H9 (cell line): ENCODE data around the gene RBM38. TPM values are rescaled to one million over a fixed set of nuclear protein-coding genes. Genes with fewer than 3 reads are reported as not detected.

Experiments
- DNase-seq: peaks from one replicate; pipeline ENCODE4 v3.0.0-alpha.2; 2017
- H2AFZ ChIP-seq: one replicate; pipeline ENCODE4 v1.6.1; 2013; ENCODE audit warnings: mild to moderate bottlenecking, low read length, control low read depth, moderate library complexity
- H2AK5ac ChIP-seq: 2 replicates; pipeline ENCODE4 v1.6.1; 2013; ENCODE audit warnings: low read length, control low read depth, mixed read lengths; ENCODE audit not compliant: insufficient read length
- H2BK120ac ChIP-seq: one replicate; pipeline ENCODE4 v1.6.1; 2013; ENCODE audit warnings: low read depth, mild to moderate bottlenecking, low read length, control low read depth, inconsistent platforms; ENCODE audit not compliant: poor library complexity, severe bottlenecking
- H2BK12ac ChIP-seq: 2 replicates; pipeline ENCODE4 v1.6.1; 2013; ENCODE audit warnings: low read length, control low read depth, mixed read lengths, low read depth; ENCODE audit not compliant: insufficient read length
- H2BK15ac ChIP-seq: 2 replicates; pipeline ENCODE4 v1.6.1; 2013; ENCODE audit warnings: low read depth, low read length, control low read depth
- H2BK20ac ChIP-seq: one replicate; pipeline ENCODE4 v1.6.1; 2013; ENCODE audit warnings: low read depth, mild to moderate bottlenecking, low read length, control low read depth, inconsistent platforms; ENCODE audit not compliant: poor library complexity, severe bottlenecking
- H2BK5ac ChIP-seq: 2 replicates; pipeline ENCODE4 v1.6.1; 2013; ENCODE audit warnings: low read length, control low read depth, mixed read lengths; ENCODE audit not compliant: insufficient read length
- H3K14ac ChIP-seq: 2 replicates; pipeline ENCODE4 v1.6.1; 2013; ENCODE audit warnings: low read length, control low read depth; ENCODE audit not compliant: insufficient read depth
- H3K18ac ChIP-seq: 2 replicates; pipeline ENCODE4 v1.6.1; 2013; ENCODE audit warnings: low read depth, mild to moderate bottlenecking, mixed read lengths, low read length, control low read depth; ENCODE audit not compliant: insufficient read length
- H3K23ac ChIP-seq: 2 replicates; pipeline ENCODE4 v1.6.1; 2013; ENCODE audit warnings: low read length, control low read depth, mixed read lengths, low read depth; ENCODE audit not compliant: insufficient read length
- H3K23me2 ChIP-seq: 2 replicates; pipeline ENCODE4 v1.6.1; 2013; ENCODE audit warnings: low read depth, mild to moderate bottlenecking, mixed read lengths, low read length, control low read depth; ENCODE audit not compliant: insufficient read length, poor library complexity, severe bottlenecking
- H3K27ac ChIP-seq: 2 replicates; pipeline ENCODE4 v1.5.1; 2013; ENCODE audit warnings: low read length, control low read depth, mixed read lengths, low read depth; ENCODE audit not compliant: insufficient read length
- H3K27me3 ChIP-seq: 2 replicates; pipeline ENCODE4 v1.6.1; 2013; ENCODE audit warnings: low read length, control low read depth, inconsistent platforms; ENCODE audit not compliant: insufficient read depth
- H3K4ac ChIP-seq: 2 replicates; pipeline ENCODE4 v1.6.1; 2013; ENCODE audit warnings: low read depth, mild to moderate bottlenecking, control low read depth, inconsistent platforms, low read length, moderate library complexity
- H3K4me1 ChIP-seq: 2 replicates; pipeline ENCODE4 v1.6.1; 2013; ENCODE audit warnings: low read length, control low read depth, inconsistent platforms; ENCODE audit not compliant: insufficient read depth
- H3K4me2 ChIP-seq: 2 replicates; pipeline ENCODE4 v1.6.1; 2013; ENCODE audit warnings: low read length, control low read depth, mixed read lengths; ENCODE audit not compliant: insufficient read length, insufficient read depth
- H3K56ac ChIP-seq: 2 replicates; pipeline ENCODE4 v1.6.1; 2013; ENCODE audit warnings: low read depth, mild to moderate bottlenecking, mixed read lengths, low read length, control low read depth; ENCODE audit not compliant: insufficient read length
- H3K79me1 ChIP-seq: 2 replicates; pipeline ENCODE4 v1.6.1; 2013; ENCODE audit warnings: low read depth, mild to moderate bottlenecking, moderate library complexity, low read length, control low read depth, inconsistent platforms; ENCODE audit not compliant: insufficient read depth, poor library complexity, severe bottlenecking
- H3K79me2 ChIP-seq: 2 replicates; pipeline ENCODE4 v1.6.1; 2013; ENCODE audit warnings: low read length, control low read depth, inconsistent platforms; ENCODE audit not compliant: insufficient read depth
- H3K9ac ChIP-seq: 2 replicates; pipeline ENCODE4 v1.6.1; 2013; ENCODE audit warnings: low read length, control low read depth, mixed read lengths; ENCODE audit not compliant: insufficient read length; ENCODE audit errors: extremely low read depth
- H3K9me3 ChIP-seq: one replicate; pipeline ENCODE4 v1.6.1; 2013; ENCODE audit warnings: low read depth, low read length, inconsistent platforms; ENCODE audit not compliant: control insufficient read depth
- H3T11ph ChIP-seq: one replicate; pipeline ENCODE4 v1.6.1; 2013; ENCODE audit warnings: mild to moderate bottlenecking, low read length, control low read depth, inconsistent platforms
- H4K20me1 ChIP-seq: one replicate; pipeline ENCODE4 v1.6.1; 2013; ENCODE audit not compliant: control insufficient read depth, insufficient read length, insufficient read depth
- H4K5ac ChIP-seq: 2 replicates; pipeline ENCODE4 v1.6.1; 2013; ENCODE audit warnings: low read depth, mild to moderate bottlenecking, mixed read lengths, low read length, control low read depth; ENCODE audit not compliant: insufficient read length
- H4K8ac ChIP-seq: replicated peaks from 2 replicates; pipeline ENCODE4 v1.6.1; 2013; ENCODE audit warnings: low read length, control low read depth, mixed read lengths, low read depth; ENCODE audit not compliant: insufficient read length
- H4K91ac ChIP-seq: 2 replicates; pipeline ENCODE4 v1.6.1; 2013; ENCODE audit warnings: low read depth, mild to moderate bottlenecking, moderate library complexity, mixed read lengths, low read length, control low read depth; ENCODE audit not compliant: insufficient read length
- H3K27ac Mint-ChIP-seq, 3 experiments: 2 replicates in 2 of 3; 3 replicates in 1 of 3; pipeline ENCODE4 v1.8.0; 2020 to 2021; ENCODE audit warnings: mixed read lengths in 3 of 3, mild to moderate bottlenecking in 1 of 3, moderate library complexity in 1 of 3
- H3K27me3 Mint-ChIP-seq: 2 replicates; pipeline ENCODE4 v1.8.0; 2021; ENCODE audit warnings: low read depth, mild to moderate bottlenecking, moderate library complexity, mixed read lengths
- H3K36me3 Mint-ChIP-seq, 3 experiments: 2 replicates in 2 of 3; 3 replicates in 1 of 3; pipeline ENCODE4 v1.8.0; 2020 to 2021; ENCODE audit warnings: low read depth in 3 of 3, mixed read lengths in 3 of 3; ENCODE audit not compliant: insufficient read depth in 1 of 3
- H3K4me1 Mint-ChIP-seq, 2 experiments: 2 replicates each; pipeline ENCODE4 v1.8.0; 2020; ENCODE audit warnings: mixed read lengths in 2 of 2
- H3K4me3 Mint-ChIP-seq, 2 experiments: 2 replicates in 1 of 2; 3 replicates in 1 of 2; pipeline ENCODE4 v1.8.0; 2020 to 2021; ENCODE audit warnings: mild to moderate bottlenecking in 2 of 2, mixed read lengths in 2 of 2, moderate library complexity in 1 of 2
- H3K9me3 Mint-ChIP-seq, 2 experiments: 2 replicates in 1 of 2; 3 replicates in 1 of 2; pipeline ENCODE4 v1.8.0; 2020; ENCODE audit warnings: mild to moderate bottlenecking in 2 of 2, mixed read lengths in 2 of 2, moderate library complexity in 1 of 2
- WGBS: extraction: QIAGEN DNeasy Blood & Tissue Kit; methylation state at CpG from one replicate; pipeline ENCODE4 v1.1.7; 2013; ENCODE audit warnings: missing lambda C conversion rate, low lambda C conversion rate, mixed read lengths; ENCODE audit not compliant: insufficient read length; ENCODE audit errors: extremely low coverage; 5-methylcytosine and 5-hydroxymethylcytosine counted together
- total RNA-seq: library from RNA; stranded (reverse); gene quantifications from 2 replicates; pipeline ENCODE4 v1.2.1, GENCODE V29; 2021
- TF ChIP-seq, protein P1 (sequence below): fragments of 200-600 bp; sonication (generic); conservative IDR thresholded peaks from 3 replicates; pipeline ENCODE4 v1.8.0; 2021; ENCODE audit warnings: antibody characterized with exemption, mild to moderate bottlenecking

The RBM38 gene
- total RNA-seq, 1 experiment from 2014 or later, result 66.8 TPM

DNA sequence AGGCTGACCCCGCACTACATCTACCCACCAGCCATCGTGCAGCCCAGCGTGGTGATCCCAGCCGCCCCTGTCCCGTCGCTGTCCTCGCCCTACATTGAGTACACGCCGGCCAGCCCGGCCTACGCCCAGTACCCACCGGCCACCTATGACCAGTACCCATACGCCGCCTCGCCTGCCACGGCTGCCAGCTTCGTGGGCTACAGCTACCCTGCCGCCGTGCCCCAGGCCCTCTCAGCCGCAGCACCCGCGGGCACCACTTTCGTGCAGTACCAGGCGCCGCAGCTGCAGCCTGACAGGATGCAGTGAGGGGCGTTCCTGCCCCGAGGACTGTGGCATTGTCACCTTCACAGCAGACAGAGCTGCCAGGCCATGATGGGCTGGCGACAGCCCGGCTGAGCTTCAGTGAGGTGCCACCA, 16.4 kb downstream of the RBM38 start:
- H3K79me1 ChIP-seq, result no peaks in the 10 kb centered on the region
- TF ChIP-seq, protein P1, sequence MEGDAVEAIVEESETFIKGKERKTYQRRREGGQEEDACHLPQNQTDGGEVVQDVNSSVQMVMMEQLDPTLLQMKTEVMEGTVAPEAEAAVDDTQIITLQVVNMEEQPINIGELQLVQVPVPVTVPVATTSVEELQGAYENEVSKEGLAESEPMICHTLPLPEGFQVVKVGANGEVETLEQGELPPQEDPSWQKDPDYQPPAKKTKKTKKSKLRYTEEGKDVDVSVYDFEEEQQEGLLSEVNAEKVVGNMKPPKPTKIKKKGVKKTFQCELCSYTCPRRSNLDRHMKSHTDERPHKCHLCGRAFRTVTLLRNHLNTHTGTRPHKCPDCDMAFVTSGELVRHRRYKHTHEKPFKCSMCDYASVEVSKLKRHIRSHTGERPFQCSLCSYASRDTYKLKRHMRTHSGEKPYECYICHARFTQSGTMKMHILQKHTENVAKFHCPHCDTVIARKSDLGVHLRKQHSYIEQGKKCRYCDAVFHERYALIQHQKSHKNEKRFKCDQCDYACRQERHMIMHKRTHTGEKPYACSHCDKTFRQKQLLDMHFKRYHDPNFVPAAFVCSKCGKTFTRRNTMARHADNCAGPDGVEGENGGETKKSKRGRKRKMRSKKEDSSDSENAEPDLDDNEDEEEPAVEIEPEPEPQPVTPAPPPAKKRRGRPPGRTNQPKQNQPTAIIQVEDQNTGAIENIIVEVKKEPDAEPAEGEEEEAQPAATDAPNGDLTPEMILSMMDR, result no peak
- H3K23ac ChIP-seq, result no peak overlapping the region
- no peak overlapping the region for H3K18ac ChIP-seq
- Mint-ChIP-seq H3K9me3 (no peaks in the 10 kb centered on the region), H3K36me3 (peaks cover 12 to 50% (median 43%) of the 10 kb centered on the region in 3 experiments), H3K27me3 (no peaks in the 10 kb centered on the region; the same call in 1 of the 2 replicates), H3K4me1 (peaks cover 3 to 11% of the 10 kb centered on the region in 2 experiments; a peak in 1 of 4 replicates), H3K4me3 (no peak overlapping the region), H3K27ac (no peak overlapping the region)
- H3K14ac ChIP-seq, result no peak overlapping the region
- no peak overlapping the region for H3K4me2 ChIP-seq
- no CpG with 5 or more reads among the region's 29 CpGs for WGBS
- no peaks in the 10 kb centered on the region for H4K20me1 ChIP-seq
- H2BK5ac ChIP-seq, result no peak overlapping the region
- H3K23me2 ChIP-seq, result no peaks in the 10 kb centered on the region
- no peak overlapping the region for H2BK120ac ChIP-seq
- no peaks in the 10 kb centered on the region for H3K79me2 ChIP-seq
- no peak overlapping the region for H2AK5ac ChIP-seq
- no peak for DNase-seq
- no peak overlapping the region for H3K4ac ChIP-seq
- H3K27ac ChIP-seq, result no peak overlapping the region
- no peaks in the 10 kb centered on the region for H3K27me3 ChIP-seq
- no peaks in the 10 kb centered on the region for H3K9me3 ChIP-seq
- H3K4me1 ChIP-seq, result no peaks in the 10 kb centered on the region
- no peak overlapping the region for H2BK15ac ChIP-seq
- no peak overlapping the region for H3T11ph ChIP-seq
- no peak overlapping the region for H2AFZ ChIP-seq
- no peak overlapping the region for H4K91ac ChIP-seq
- H2BK20ac ChIP-seq, result no peak overlapping the region
- no peak overlapping the region for H4K8ac ChIP-seq
- no peak overlapping the region for H4K5ac ChIP-seq
- no peak overlapping the region for H2BK12ac ChIP-seq
- no peak overlapping the region for H3K56ac ChIP-seq
- no peak overlapping the region for H3K9ac ChIP-seq
